ENCODE results near the gene DECR2. TPM values are rescaled to one million over a fixed set of nuclear protein-coding genes. Genes with fewer than 3 reads are reported as not detected.

Gene DECR2
- total RNA-seq, 3 donors from 2014 or later: 16.9 to 19.1 (median 17.8) TPM

GRCh38 chr16:450785-451512, 49.3 kb downstream of the DECR2 start:
- H3K4me3 Mint-ChIP-seq: no peak overlapping the region
- peaks cover 1% of the 10 kb centered on the region for H3K36me3 Mint-ChIP-seq (ENCODE audit: insufficient read depth)
- peaks cover 7% of the 10 kb centered on the region for H3K4me1 Mint-ChIP-seq (ENCODE audit: low read depth)
- no peak for DNase-seq
- H3K9me3 Mint-ChIP-seq: no peaks in the 10 kb centered on the region
- H3K27me3 Mint-ChIP-seq (ENCODE audit: low read depth): no peaks in the 10 kb centered on the region
- no peak for ATAC-seq

- H3K36me3 Mint-ChIP-seq (ENCODE audit: insufficient read depth): no peaks in the 10 kb centered on the region
- H3K4me1 Mint-ChIP-seq (ENCODE audit: low read depth): peaks cover 7% of the 10 kb centered on the region
- no peaks in the 10 kb centered on the region for H3K9me3 Mint-ChIP-seq
- ATAC-seq: no peak
- no peak for DNase-seq
- no peak overlapping the region for H3K4me3 Mint-ChIP-seq
- H3K27me3 Mint-ChIP-seq (ENCODE audit: low read depth): no peaks in the 10 kb centered on the region
Measured at GRCh38 chr16:454397-454940, 52.8 kb downstream of the DECR2 start.

DNA sequence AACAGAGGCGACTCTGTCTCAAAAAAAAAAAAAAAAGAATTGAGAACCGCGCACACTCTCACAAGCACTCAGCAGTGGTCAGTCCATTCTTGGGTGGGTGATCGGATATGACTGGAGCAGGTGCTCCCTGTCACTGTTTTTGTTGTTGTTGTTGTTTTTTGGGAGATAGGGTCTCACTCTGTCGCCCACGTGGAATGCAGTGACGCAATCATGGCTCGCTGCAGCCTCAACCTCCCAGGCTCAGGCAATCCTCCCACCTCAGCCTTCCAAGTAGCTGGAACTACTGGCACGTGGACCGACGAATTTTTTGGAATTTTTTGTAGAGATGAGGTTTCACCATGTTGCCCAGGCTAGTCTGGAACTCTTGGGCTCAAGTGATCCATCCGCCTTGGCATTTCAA, 53.8 kb downstream of the DECR2 start:
- H3K4me1 Mint-ChIP-seq (ENCODE audit: low read depth): peaks cover 7% of the 10 kb centered on the region
- H3K27me3 Mint-ChIP-seq (ENCODE audit: low read depth): no peaks in the 10 kb centered on the region
- H3K36me3 Mint-ChIP-seq (ENCODE audit: insufficient read depth): no peaks in the 10 kb centered on the region
- H3K4me3 Mint-ChIP-seq: no peak overlapping the region
- DNase-seq: no peak
- ATAC-seq: no peak
- H3K9me3 Mint-ChIP-seq: no peaks in the 10 kb centered on the region

- Mint-ChIP-seq H3K27me3 (ENCODE audit: low read depth) (no peaks in the 10 kb centered on the region), H3K36me3 (ENCODE audit: insufficient read depth) (peaks cover 9% of the 10 kb centered on the region), H3K4me1 (ENCODE audit: low read depth) (peaks cover 7% of the 10 kb centered on the region), H3K4me3 (no peak overlapping the region), H3K9me3 (no peaks in the 10 kb centered on the region)
- DNase-seq (no peak), ATAC-seq (no peak)
Measured at GRCh38 chr16:456891-457483, 55.3 kb downstream of the DECR2 start.

DNA sequence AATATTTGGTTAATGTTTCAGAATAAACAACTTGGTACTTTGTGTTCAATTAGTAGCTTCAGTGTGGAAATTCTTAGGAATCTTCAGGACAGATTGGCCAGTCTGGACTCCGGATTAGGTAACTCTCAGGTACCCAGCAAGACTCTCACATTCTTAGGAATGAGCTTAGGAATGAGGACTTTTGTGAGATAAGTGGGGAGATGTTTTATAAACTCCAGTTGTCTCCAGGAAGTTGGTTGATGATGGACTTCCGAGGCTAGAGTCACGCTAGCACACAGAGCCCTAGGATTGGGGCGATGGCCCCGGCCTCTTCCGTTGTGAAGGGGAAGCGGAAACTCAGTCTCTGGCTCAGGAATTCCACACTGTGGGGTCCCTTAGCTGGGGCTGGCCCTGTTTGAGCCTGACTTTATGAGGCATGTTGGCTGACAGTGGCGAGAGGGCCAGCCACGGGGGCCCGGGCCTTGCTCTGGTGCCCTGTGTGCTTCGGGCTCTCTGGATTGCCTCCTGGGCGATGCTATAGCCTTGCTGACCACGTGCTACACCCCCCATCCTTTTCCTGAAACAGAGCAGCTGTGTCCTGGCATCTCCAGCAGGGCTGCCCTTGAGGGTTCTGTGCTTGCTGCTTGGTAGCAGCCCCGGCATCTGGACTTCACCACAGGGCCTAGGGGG, 56.2 kb downstream of the DECR2 start:
- no peak overlapping the region for H3K4me3 Mint-ChIP-seq
- peaks cover 7% of the 10 kb centered on the region for H3K4me1 Mint-ChIP-seq (ENCODE audit: low read depth)
- H3K9me3 Mint-ChIP-seq: no peaks in the 10 kb centered on the region
- ATAC-seq (no peak), DNase-seq (no peak)
- no peaks in the 10 kb centered on the region for H3K27me3 Mint-ChIP-seq (ENCODE audit: low read depth)
- H3K36me3 Mint-ChIP-seq (ENCODE audit: insufficient read depth): peaks cover 11% of the 10 kb centered on the region

GRCh38 chr16:459761-460160, 58.1 kb downstream of the DECR2 start:
- Mint-ChIP-seq H3K27me3 (ENCODE audit: low read depth) (no peaks in the 10 kb centered on the region), H3K36me3 (ENCODE audit: insufficient read depth) (peaks cover 14% of the 10 kb centered on the region), H3K4me3 (no peak overlapping the region), H3K9me3 (no peaks in the 10 kb centered on the region), H3K4me1 (ENCODE audit: low read depth) (no peaks in the 10 kb centered on the region)
- DNase-seq (no peak), ATAC-seq (no peak)

- no peak for ATAC-seq
- Mint-ChIP-seq H3K4me1 (ENCODE audit: low read depth) (no peaks in the 10 kb centered on the region), H3K36me3 (ENCODE audit: insufficient read depth) (peaks cover 17% of the 10 kb centered on the region), H3K4me3 (no peak overlapping the region), H3K9me3 (no peaks in the 10 kb centered on the region), H3K27me3 (ENCODE audit: low read depth) (no peaks in the 10 kb centered on the region)
- no peak for DNase-seq
Measured at GRCh38 chr16:460787-461186, 59.1 kb downstream of the DECR2 start.

Other genes with a start within 250 kb of the DECR2 start
- under 1 TPM; 0.38 to 0.45 (median 0.43) TPM for gene HBZ, start 249.2 kb upstream of the DECR2 start, total RNA-seq
- gene HBM, start 235.9 kb upstream of the DECR2 start, total RNA-seq: not detected
- not detected for gene HBA2, start 229.0 kb upstream of the DECR2 start, total RNA-seq
- 1 to 10 TPM; 1.8 to 2.3 (median 2.3) TPM for gene HBA1, start 225.2 kb upstream of the DECR2 start, total RNA-seq
- 1 to 10 TPM in 1 of 3 donors, under 1 TPM in 2; 0.43 to 1.6 (median 0.48) TPM for gene HBQ1, start 221.4 kb upstream of the DECR2 start, total RNA-seq
- gene LUC7L, start 172.4 kb upstream of the DECR2 start, total RNA-seq: 10 to 100 TPM; 76.0 to 82.0 (median 76.2) TPM
- 10 to 100 TPM; 14.5 to 19.3 (median 17.3) TPM for gene FAM234A, start 167.1 kb upstream of the DECR2 start, total RNA-seq
- gene RGS11, start 125.9 kb upstream of the DECR2 start, total RNA-seq: under 1 TPM in 1 of 3 donors, not detected in 2; 0.18 TPM
- not detected for gene ARHGDIG, start 121.3 kb upstream of the DECR2 start, total RNA-seq
- not detected for gene PDIA2, start 118.7 kb upstream of the DECR2 start, total RNA-seq
- 10 to 100 TPM; 34.1 to 40.4 (median 35.4) TPM for gene AXIN1, start 49.2 kb upstream of the DECR2 start, total RNA-seq
- gene MRPL28, start 31.3 kb upstream of the DECR2 start, total RNA-seq: 100 to 1,000 TPM; 124 to 136 (median 128) TPM
- 10 to 100 TPM; 33.4 to 39.1 (median 34.0) TPM for gene PGAP6, start 19.9 kb upstream of the DECR2 start, total RNA-seq
- gene NME4, start 4.7 kb upstream of the DECR2 start, total RNA-seq: 10 to 100 TPM; 46.1 to 78.9 (median 52.7) TPM
- 10 to 100 TPM; 28.2 to 31.3 (median 28.8) TPM for gene RAB11FIP3, start 23.8 kb downstream of the DECR2 start, total RNA-seq
- gene CAPN15, start 125.8 kb downstream of the DECR2 start, total RNA-seq: 100 to 1,000 TPM; 134 to 164 (median 153) TPM
- gene PRR35, start 158.5 kb downstream of the DECR2 start, total RNA-seq: under 1 TPM; 0.08 to 0.11 (median 0.10) TPM
- under 1 TPM; 0.13 to 0.18 (median 0.16) TPM for gene NHLRC4, start 165.1 kb downstream of the DECR2 start, total RNA-seq
- 10 to 100 TPM; 45.0 to 47.8 (median 46.1) TPM for gene PIGQ, start 168.1 kb downstream of the DECR2 start, total RNA-seq
- 10 to 100 TPM; 13.4 to 15.7 (median 14.6) TPM for gene RAB40C, start 188.2 kb downstream of the DECR2 start, total RNA-seq
- under 1 TPM; 0.40 to 0.71 (median 0.49) TPM for gene WFIKKN1, start 229.1 kb downstream of the DECR2 start, total RNA-seq
- 100 to 1,000 TPM; 132 to 174 (median 159) TPM for gene METTL26, start 234.4 kb downstream of the DECR2 start, total RNA-seq
- gene MCRIP2, start 239.9 kb downstream of the DECR2 start, total RNA-seq: 100 to 1,000 TPM in 1 of 3 donors, 10 to 100 TPM in 2; 83.1 to 104 (median 88.2) TPM
- gene WDR90, start 247.5 kb downstream of the DECR2 start, total RNA-seq: 100 to 1,000 TPM in 1 of 3 donors, 10 to 100 TPM in 2; 81.0 to 104 (median 87.8) TPM